Esophagus squamous epithelium (tissue), 4 donors: ENCODE results near the gene TNPO3.

Experiments
- CTCF ChIP-seq, 6 experiments: fragments of 450-650 bp in 4 of 6; fragments of 200-600 bp in 2 of 6; sonication (generic) in 2 of 6; IDR thresholded peaks; one replicate each; pipeline ENCODE4 v1.5.1; 2016 to 2019; ENCODE audit warnings: antibody characterized with exemption in 6 of 6, mild to moderate bottlenecking in 4 of 6, moderate library complexity in 4 of 6
- POLR2A ChIP-seq, 4 donors: fragments of 450-650 bp; IDR thresholded peaks; one replicate each; pipeline ENCODE4 v1.6.1; 2017; ENCODE audit warnings: antibody characterized with exemption in 4 of 4, mild to moderate bottlenecking in 4 of 4, moderate library complexity in 3 of 4

GRCh38 chr7:128948312-128948973 is 106.5 kb downstream of the TNPO3 start:
- no peak for TF ChIP-seq CTCF (IDR thresholded peaks at IDR 0.05)
- TF ChIP-seq POLR2A (IDR thresholded peaks at IDR 0.05), result no peak
